ENCODE measurements around the gene OGT. TPM values are rescaled to one million over a fixed set of nuclear protein-coding genes. Genes with fewer than 3 reads are reported as not detected.

OGT gene
- total RNA-seq, 4 donors from 2014 or later, result 175 to 256 (median 231) TPM

- 47 to 61% methylated on average over 3 of the region's 3 CpGs for WGBS, 2 donors
- Histone ChIP-seq H3K36me3 (no peaks in the 10 kb centered on the region), H3K27ac (no peak overlapping the region), H3K9me3 (no peaks in the 10 kb centered on the region), H3K27me3 (peaks cover 0 to 5% of the 10 kb centered on the region in 2 donors), H3K4me3 (no peak overlapping the region), H3K4me1 (peaks cover 0 to 77% (median 8%) of the 10 kb centered on the region in 4 donors)
- no peak for DNase-seq (ENCODE audit: low spot score in 2 of 2)
- TF ChIP-seq POLR2A (IDR thresholded peaks at IDR 0.05) (no peak), EP300 (IDR thresholded peaks at IDR 0.05) (no peak)
- TF ChIP-seq, protein P1, sequence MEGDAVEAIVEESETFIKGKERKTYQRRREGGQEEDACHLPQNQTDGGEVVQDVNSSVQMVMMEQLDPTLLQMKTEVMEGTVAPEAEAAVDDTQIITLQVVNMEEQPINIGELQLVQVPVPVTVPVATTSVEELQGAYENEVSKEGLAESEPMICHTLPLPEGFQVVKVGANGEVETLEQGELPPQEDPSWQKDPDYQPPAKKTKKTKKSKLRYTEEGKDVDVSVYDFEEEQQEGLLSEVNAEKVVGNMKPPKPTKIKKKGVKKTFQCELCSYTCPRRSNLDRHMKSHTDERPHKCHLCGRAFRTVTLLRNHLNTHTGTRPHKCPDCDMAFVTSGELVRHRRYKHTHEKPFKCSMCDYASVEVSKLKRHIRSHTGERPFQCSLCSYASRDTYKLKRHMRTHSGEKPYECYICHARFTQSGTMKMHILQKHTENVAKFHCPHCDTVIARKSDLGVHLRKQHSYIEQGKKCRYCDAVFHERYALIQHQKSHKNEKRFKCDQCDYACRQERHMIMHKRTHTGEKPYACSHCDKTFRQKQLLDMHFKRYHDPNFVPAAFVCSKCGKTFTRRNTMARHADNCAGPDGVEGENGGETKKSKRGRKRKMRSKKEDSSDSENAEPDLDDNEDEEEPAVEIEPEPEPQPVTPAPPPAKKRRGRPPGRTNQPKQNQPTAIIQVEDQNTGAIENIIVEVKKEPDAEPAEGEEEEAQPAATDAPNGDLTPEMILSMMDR (IDR thresholded peaks at IDR 0.05), result no peak
Observed at GRCh38 chrX:71540801-71541200, 7.9 kb downstream of the OGT start.

GRCh38 chrX:71541210-71542022 lies 8.5 kb downstream of the OGT start:
- TF ChIP-seq, protein P1 (IDR thresholded peaks at IDR 0.05), result no peak
- TF ChIP-seq POLR2A (IDR thresholded peaks at IDR 0.05) (no peak), EP300 (IDR thresholded peaks at IDR 0.05) (no peak)
- Histone ChIP-seq H3K4me3 (no peak overlapping the region), H3K4me1 (peaks cover 0 to 75% (median 8%) of the 10 kb centered on the region in 4 donors), H3K36me3 (peaks cover 0 to 6% (median 0%) of the 10 kb centered on the region in 3 donors), H3K27ac (no peak overlapping the region), H3K27me3 (peaks cover 0 to 5% of the 10 kb centered on the region in 2 donors), H3K9me3 (no peaks in the 10 kb centered on the region)
- DNase-seq (ENCODE audit: low spot score in 2 of 2), result no peak
- 26 to 46% methylated on average over 8 of the region's 8 CpGs for WGBS, 2 donors

GRCh38 chrX:71542411-71542810 lies 9.5 kb downstream of the OGT start:
- H3K27ac ChIP-seq, result no peak overlapping the region
- no peak overlapping the region for H3K4me3 ChIP-seq
- H3K27me3 ChIP-seq, result peaks cover 0 to 5% of the 10 kb centered on the region in 2 donors
- H3K4me1 ChIP-seq, result peaks cover 0 to 67% (median 8%) of the 10 kb centered on the region in 4 donors
- 33 to 51% methylated on average over 1 of the region's 1 CpG for WGBS, 2 donors
- peaks cover 0 to 16% (median 0%) of the 10 kb centered on the region in 3 donors for H3K36me3 ChIP-seq
- TF ChIP-seq POLR2A (IDR thresholded peaks at IDR 0.05), result no peak
- TF ChIP-seq, protein P1 (IDR thresholded peaks at IDR 0.05), result no peak
- no peaks in the 10 kb centered on the region for H3K9me3 ChIP-seq
- DNase-seq (ENCODE audit: low spot score in 2 of 2), result no peak

- Histone ChIP-seq H3K9me3 (no peaks in the 10 kb centered on the region), H3K36me3 (peaks cover 0 to 20% (median 0%) of the 10 kb centered on the region in 3 donors), H3K4me3 (no peak overlapping the region), H3K27ac (peak overlapping the region in 1 of 4 donors; percentile 15), H3K4me1 (peaks cover 0 to 63% (median 8%) of the 10 kb centered on the region in 4 donors), H3K27me3 (peaks cover 0 to 5% of the 10 kb centered on the region in 2 donors)
- no peak for DNase-seq (ENCODE audit: low spot score in 2 of 2)
- TF ChIP-seq, protein P1 (IDR thresholded peaks at IDR 0.05), result no peak
- no peak for TF ChIP-seq EP300 (IDR thresholded peaks at IDR 0.05)
- no peak for TF ChIP-seq POLR2A (IDR thresholded peaks at IDR 0.05)
- 74 to 84% methylated on average over 2 of the region's 2 CpGs for WGBS, 2 donors
Observed at GRCh38 chrX:71542825-71543224, 9.9 kb downstream of the OGT start.

GRCh38 chrX:71543316-71543715 lies 10.4 kb downstream of the OGT start:
- H3K4me1 ChIP-seq, result peaks cover 0 to 58% (median 8%) of the 10 kb centered on the region in 4 donors

More at GRCh38 chrX:71543316-71543715, 10.4 kb downstream of the OGT start:
- TF ChIP-seq EP300 (IDR thresholded peaks at IDR 0.05) (no peak), POLR2A (IDR thresholded peaks at IDR 0.05) (no peak)
- TF ChIP-seq, protein P1 (IDR thresholded peaks at IDR 0.05), result no peak
- DNase-seq (ENCODE audit: low spot score in 2 of 2), result no peak
- H3K36me3 ChIP-seq, result peaks cover 0 to 25% (median 0%) of the 10 kb centered on the region in 3 donors
- 19 to 63% methylated on average over 2 of the region's 2 CpGs for WGBS, 2 donors
- H3K27ac ChIP-seq, result peak overlapping the region in 1 of 4 donors; percentile 15
- no peak overlapping the region for H3K4me3 ChIP-seq
- H3K27me3 ChIP-seq, result peaks cover 0 to 5% of the 10 kb centered on the region in 2 donors
- H3K9me3 ChIP-seq, result no peaks in the 10 kb centered on the region

All from tibial nerve (tissue), 4 donors.